ENCODE results near the gene ENTPD3. TPM values are rescaled to one million over a fixed set of nuclear protein-coding genes. Genes with fewer than 3 reads are reported as not detected.
A peak's percentile ranks its signal among the peaks of the same experiment; 100 is the strongest.
"Not testable (repeated sequence)": the region's sequence is repeated elsewhere in the genome, so short reads cannot be mapped to it uniquely, and the experiment has no call there.

The ENTPD3 gene
- total RNA-seq, 2 experiments from 2014 or later, result not detected

DNA sequence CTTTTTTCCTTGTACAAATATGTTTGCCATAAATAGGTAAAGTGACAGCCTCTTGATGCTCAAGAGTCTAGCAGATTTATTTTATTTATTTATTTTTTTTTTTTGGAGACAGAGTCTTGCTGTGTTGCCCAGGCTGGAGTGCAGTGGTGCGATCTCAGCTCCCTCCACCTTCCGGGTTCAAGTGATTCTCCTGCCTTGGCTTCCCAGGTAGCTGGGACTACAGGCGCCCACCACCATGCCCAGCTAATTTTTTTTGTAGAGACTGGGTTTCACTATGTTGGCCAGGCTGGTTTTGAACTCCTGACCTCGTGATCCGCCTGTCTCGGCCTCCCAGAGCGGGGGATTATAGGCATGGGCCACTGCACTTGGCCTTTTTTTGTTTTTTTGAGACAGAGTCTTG is 75.9 kb downstream of the ENTPD3 start:
- H3K27me3 Mint-ChIP-seq; intact Hi-C loops (cut with DNase I, micrococcal nuclease); DNase-seq; H3K4me3 Mint-ChIP-seq; CTCF ChIA-PET; ATAC-seq; H3K27ac Mint-ChIP-seq; H3K9me3 Mint-ChIP-seq (ENCODE audit: low read depth); POLR2A ChIA-PET: not testable (repeated sequence)
- Mint-ChIP-seq H3K4me1 (peaks cover 46% of the 10 kb centered on the region), H3K36me3 (ENCODE audit: low read depth) (peaks cover 69% of the 10 kb centered on the region)

GRCh38 chr3:40463579-40463978 is 76.6 kb downstream of the ENTPD3 start:
- ATAC-seq (no peak), DNase-seq (no peak)
- no peak overlapping the region for H3K27ac Mint-ChIP-seq
- H3K36me3 Mint-ChIP-seq (ENCODE audit: low read depth), result peaks cover 66% of the 10 kb centered on the region
- no peaks in the 10 kb centered on the region for H3K27me3 Mint-ChIP-seq
- H3K4me1 Mint-ChIP-seq, result peaks cover 41% of the 10 kb centered on the region
- intact Hi-C loops (cut with DNase I, micrococcal nuclease), result no loop called here
- no peak overlapping the region for H3K4me3 Mint-ChIP-seq
- H3K9me3 Mint-ChIP-seq (ENCODE audit: low read depth), result no peaks in the 10 kb centered on the region
- ChIA-PET POLR2A (no interaction called here), CTCF (no interaction called here)

DNA sequence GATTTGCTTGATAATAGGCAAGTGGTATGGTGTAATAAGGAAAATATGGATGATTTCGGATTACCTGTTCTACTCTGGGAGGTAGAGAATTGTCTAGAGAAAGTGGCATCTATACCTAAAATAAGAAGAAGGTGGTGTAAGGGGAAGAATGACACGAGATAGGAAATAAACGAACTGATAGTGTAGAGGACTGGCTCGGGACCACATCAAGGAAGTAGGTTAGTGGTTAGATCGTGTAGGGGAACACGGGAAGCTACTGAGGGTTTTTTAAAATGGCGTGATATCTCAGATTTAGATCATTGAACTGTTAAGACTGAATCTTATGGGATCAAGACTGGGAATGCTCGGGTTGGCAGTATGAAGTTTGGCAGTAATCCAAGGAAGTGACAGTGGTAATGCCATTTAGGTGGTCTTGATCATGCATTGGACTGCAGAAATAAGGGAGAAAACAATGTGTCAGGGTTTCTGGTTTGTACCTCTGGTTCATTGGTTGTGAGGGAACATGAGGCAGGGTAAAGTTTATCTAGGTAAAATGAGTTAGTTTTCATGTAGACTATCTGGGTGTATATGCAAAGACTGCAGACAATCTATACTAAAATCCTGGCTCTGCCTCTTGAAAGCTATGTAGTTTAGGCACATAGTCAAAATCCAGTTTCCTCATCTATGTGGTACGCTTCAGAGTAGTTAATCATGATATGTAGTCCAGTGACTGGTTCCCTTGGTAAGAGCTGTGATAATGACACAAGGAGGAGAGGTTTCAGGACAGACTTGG is 77.5 kb downstream of the ENTPD3 start:
- ChIA-PET CTCF (interaction anchor here (0.9 kb wide), 1 partner anchor 9 kb away, joined by 3 read pairs; no protein-coding TSS in a partner anchor), POLR2A (interaction anchor here (1.0 kb wide), 1 partner anchor 13 kb away, joined by 3 read pairs; the partner anchor contains the start of gene ZNF619)
- ATAC-seq, result peak; percentile 40
- Mint-ChIP-seq H3K4me1 (peaks cover 32% of the 10 kb centered on the region), H3K4me3 (no peak overlapping the region), H3K27ac (peak overlapping the region; percentile 48), H3K9me3 (ENCODE audit: low read depth) (no peaks in the 10 kb centered on the region), H3K36me3 (ENCODE audit: low read depth) (peaks cover 56% of the 10 kb centered on the region), H3K27me3 (no peaks in the 10 kb centered on the region)
- intact Hi-C loops (cut with DNase I, micrococcal nuclease), result no loop called here
- no peak for DNase-seq

- ChIA-PET CTCF (interaction anchor here (0.9 kb wide), 1 partner anchor 10 kb away, joined by 3 read pairs; no protein-coding TSS in a partner anchor), POLR2A (interaction anchor here (1.0 kb wide), 1 partner anchor 12 kb away, joined by 3 read pairs; the partner anchor contains the start of gene ZNF619)
- H3K9me3 Mint-ChIP-seq (ENCODE audit: low read depth), result no peaks in the 10 kb centered on the region
- no peak for ATAC-seq
- peaks cover 28% of the 10 kb centered on the region for H3K4me1 Mint-ChIP-seq
- H3K4me3 Mint-ChIP-seq, result no peak overlapping the region
- H3K27ac Mint-ChIP-seq, result peak overlapping the region; percentile 44
- peaks cover 56% of the 10 kb centered on the region for H3K36me3 Mint-ChIP-seq (ENCODE audit: low read depth)
- H3K27me3 Mint-ChIP-seq, result no peaks in the 10 kb centered on the region
- DNase-seq, result no peak
- intact Hi-C loops (cut with DNase I, micrococcal nuclease), result no loop called here
Measured at GRCh38 chr3:40465111-40465407, 78.1 kb downstream of the ENTPD3 start.

- no peaks in the 10 kb centered on the region for H3K9me3 Mint-ChIP-seq (ENCODE audit: low read depth)
- intact Hi-C loops (cut with DNase I, micrococcal nuclease), result no loop called here
- ChIA-PET CTCF (interaction anchor here (0.9 kb wide), 1 partner anchor 10 kb away, joined by 3 read pairs; no protein-coding TSS in a partner anchor), POLR2A (interaction anchor here (1.0 kb wide), 1 partner anchor 12 kb away, joined by 3 read pairs; the partner anchor contains the start of gene ZNF619)
- peaks cover 52% of the 10 kb centered on the region for H3K36me3 Mint-ChIP-seq (ENCODE audit: low read depth)
- peak overlapping the region; percentile 44 for H3K27ac Mint-ChIP-seq
- DNase-seq, result no peak
- no peak for ATAC-seq
- peaks cover 24% of the 10 kb centered on the region for H3K4me1 Mint-ChIP-seq
- no peak overlapping the region for H3K4me3 Mint-ChIP-seq
- no peaks in the 10 kb centered on the region for H3K27me3 Mint-ChIP-seq
Measured at GRCh38 chr3:40465456-40465855, 78.5 kb downstream of the ENTPD3 start.

DNA sequence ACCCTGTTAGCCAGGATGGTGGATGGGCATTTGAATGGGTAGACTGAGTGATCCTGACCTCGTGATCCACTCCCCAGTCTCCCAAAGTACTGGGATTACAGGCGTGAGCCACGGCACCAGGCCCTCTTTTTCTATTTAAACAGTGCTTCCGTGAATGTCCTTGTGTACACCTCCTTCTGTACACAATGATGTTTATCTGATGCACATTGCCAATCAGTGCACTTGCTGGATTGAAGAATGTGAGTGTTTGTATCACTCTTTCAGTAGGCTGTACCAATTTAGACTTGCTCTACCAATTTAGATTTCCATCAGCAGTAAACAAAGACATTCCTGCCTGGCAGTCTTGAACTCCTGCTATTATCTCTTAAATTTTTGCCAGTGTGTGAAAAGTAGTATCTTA is 81.0 kb downstream of the ENTPD3 start:
- no peak overlapping the region for H3K27ac Mint-ChIP-seq
- peaks cover 32% of the 10 kb centered on the region for H3K36me3 Mint-ChIP-seq (ENCODE audit: low read depth)
- H3K27me3 Mint-ChIP-seq, result no peaks in the 10 kb centered on the region
- no peak overlapping the region for H3K4me3 Mint-ChIP-seq
- DNase-seq (no peak), ATAC-seq (no peak)
- intact Hi-C loops (cut with DNase I, micrococcal nuclease), result no loop called here
- CTCF ChIA-PET, result no interaction called here
- POLR2A ChIA-PET, result no interaction called here
- peaks cover 11% of the 10 kb centered on the region for H3K4me1 Mint-ChIP-seq
- no peaks in the 10 kb centered on the region for H3K9me3 Mint-ChIP-seq (ENCODE audit: low read depth)

- Mint-ChIP-seq H3K4me3 (no peak overlapping the region), H3K9me3 (ENCODE audit: low read depth) (no peaks in the 10 kb centered on the region), H3K4me1 (no peaks in the 10 kb centered on the region), H3K27me3 (no peaks in the 10 kb centered on the region), H3K27ac (no peak overlapping the region), H3K36me3 (ENCODE audit: low read depth) (peaks cover 10% of the 10 kb centered on the region)
- CTCF ChIA-PET, result interaction anchor here (1.5 to 1.6 kb wide), 2 partner anchors 144 to 279 kb away, joined by 3 to 5 read pairs; no protein-coding TSS in a partner anchor
- intact Hi-C loops (cut with DNase I, micrococcal nuclease), result no loop called here
- ATAC-seq (no peak), DNase-seq (no peak)
- POLR2A ChIA-PET, result no interaction called here
Measured at GRCh38 chr3:40470701-40471100, 83.7 kb downstream of the ENTPD3 start.

- CTCF ChIA-PET, result interaction anchor here (0.7 to 1.6 kb wide), 2 partner anchors 24 to 29 kb away, joined by 3 to 4 read pairs; partner anchors contain the start of gene ZNF620
- Mint-ChIP-seq H3K9me3 (ENCODE audit: low read depth) (no peaks in the 10 kb centered on the region), H3K4me1 (peaks cover 15% of the 10 kb centered on the region), H3K27ac (peak within 1 kb of the TSS; percentile 83), H3K27me3 (no peaks in the 10 kb centered on the region), H3K36me3 (ENCODE audit: low read depth) (peaks cover 7% of the 10 kb centered on the region), H3K4me3 (peak within 1 kb of the TSS; percentile 80)
- ATAC-seq, result peak; percentile 79
- POLR2A ChIA-PET, result interaction anchor here (0.9 to 1.1 kb wide), 2 partner anchors 11 to 49 kb away, joined by 3 to 4 read pairs; no protein-coding TSS in a partner anchor
- peak; percentile 64 for DNase-seq
- intact Hi-C loops (cut with DNase I, micrococcal nuclease), result loop anchor here (1.0 to 5.0 kb wide), 5 partner anchors 19 to 48 kb away; partner anchors contain the start of genes ZNF621 (in 2 of the 2) and RPL14 (in 1 of the 2)
Measured at GRCh38 chr3:40476478-40477470, 89.8 kb downstream of the ENTPD3 start, which contains the start of gene ZNF619. ZNF619 (plus strand) TSS chr3:40477122; CDS start chr3:40477980, 858 bp downstream.

DNA sequence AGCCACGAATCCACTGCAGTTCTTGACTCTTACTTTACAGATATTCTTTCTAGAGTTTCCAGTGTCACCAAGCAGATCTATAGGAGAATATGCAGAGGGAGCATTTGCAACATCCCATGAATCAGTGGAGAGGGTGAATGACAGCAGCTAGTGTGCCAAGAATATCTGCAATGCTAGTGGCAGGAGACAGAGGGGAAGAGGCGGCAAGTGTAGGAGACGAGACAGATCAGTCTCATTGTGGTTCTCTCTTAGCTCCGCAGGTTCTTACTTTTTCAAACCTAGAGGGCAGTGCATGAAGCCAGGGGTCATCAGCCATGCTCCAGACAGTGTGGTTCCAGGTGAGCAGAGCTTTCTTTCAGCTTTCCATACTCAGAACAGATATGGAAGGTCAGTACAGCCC is 90.7 kb downstream of the ENTPD3 start:
- DNase-seq (no peak), ATAC-seq (no peak)
- intact Hi-C loops (cut with DNase I, micrococcal nuclease), result loop anchor here (1.0 to 5.0 kb wide), 5 partner anchors 20 to 47 kb away; partner anchors contain the start of genes ZNF621 (in 2 of the 2) and RPL14 (in 1 of the 2)
- Mint-ChIP-seq H3K9me3 (ENCODE audit: low read depth) (no peaks in the 10 kb centered on the region), H3K4me1 (peaks cover 20% of the 10 kb centered on the region), H3K4me3 (peak overlapping the region; percentile 80), H3K36me3 (ENCODE audit: low read depth) (peaks cover 13% of the 10 kb centered on the region), H3K27me3 (no peaks in the 10 kb centered on the region), H3K27ac (peak overlapping the region; percentile 83)
- POLR2A ChIA-PET, result interaction anchor here (0.8 to 1.4 kb wide), 4 partner anchors 12 to 48 kb away, joined by 3 to 4 read pairs (median 4); partner anchors contain the start of gene RPL14
- CTCF ChIA-PET, result interaction anchor here (1.0 to 1.6 kb wide), 3 partner anchors 9 to 28 kb away, joined by 3 to 4 read pairs (median 4); partner anchors contain the start of gene ZNF620

Data from activated CD4-positive, alpha-beta T cell treated with anti-CD3 and anti-CD28 coated beads for 36 hours (primary cell).